H1 (cell line): ENCODE measurements around the gene HPX. TPM values are rescaled to one million over a fixed set of nuclear protein-coding genes. Genes with fewer than 3 reads are reported as not detected.

ENCODE experiments used
- CHD7 ChIP-seq: fragments of 300-600 bp; sonication (generic); IDR thresholded peaks from 2 replicates; pipeline ENCODE4 v1.7.1; 2012; ENCODE audit warnings: low read length, moderate library complexity, mild to moderate bottlenecking, inconsistent platforms; ENCODE audit not compliant: insufficient replicate concordance
- SIX5 ChIP-seq: IDR thresholded peaks from 2 replicates; pipeline ENCODE4 v1.6.1; 2011; ENCODE audit warnings: mild to moderate bottlenecking, low read depth, low read length
- polyA plus RNA-seq, 7 experiments: library from polyadenylated mRNA; depleted of rRNA in 3 of 7; stranded (reverse) in 5 of 7; unstranded in 2 of 7; fragments of >200 nt in 5 of 7; fragments of 200-250 nt in 2 of 7; gene quantifications; 1 replicate in 5 of 7; 2 replicates in 1 of 7; 4 replicates in 1 of 7; pipeline versions ENCODE4 v1.2.1 to v1.2.3, GENCODE V29; 2011 to 2013; ENCODE audit warnings: missing spikeins in 2 of 7, mixed read lengths in 2 of 7
- total RNA-seq: library from RNA; stranded (reverse); fragmentation: NEBNext Ultra II Directional; extraction: Animal tissue kit (Norgen Biotek cat#: 25700); gene quantifications from 2 replicates; pipeline ENCODE4 v1.2.1, GENCODE V29; 2021

Gene HPX
- total and polyA plus RNA-seq, 2 of the 8 experiments (the other 6 are each of a cell fraction or from before 2014, with no cell fraction given): 0.80 to 0.97 TPM

DNA sequence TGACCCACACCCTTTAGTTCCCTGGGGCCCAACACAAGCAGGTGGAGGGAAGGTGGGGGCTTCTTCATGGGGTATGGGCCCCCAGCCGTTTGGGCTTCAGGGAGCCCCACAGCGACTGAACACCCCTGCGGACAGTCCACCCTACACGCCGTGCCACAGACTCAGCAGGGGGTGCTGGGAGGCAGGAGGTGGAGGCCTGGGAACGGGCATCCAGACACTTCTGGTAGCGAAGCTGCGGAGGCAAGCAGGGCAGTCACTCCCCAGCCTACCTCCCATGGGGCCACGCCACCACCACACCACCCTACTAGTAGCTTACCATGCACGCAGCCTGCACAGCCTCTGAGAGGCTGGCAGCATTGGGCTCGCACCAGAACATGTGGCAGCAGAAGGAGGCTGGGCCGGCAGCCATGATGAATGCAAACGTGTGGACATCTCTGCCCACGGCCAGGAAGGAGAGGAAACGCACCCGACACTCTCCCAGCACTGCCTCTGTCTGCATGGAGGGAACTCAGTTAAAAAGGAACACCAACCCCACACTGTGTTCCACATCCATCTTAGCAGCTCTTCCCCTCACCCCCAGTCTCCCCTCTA, 45.2 kb downstream of the HPX start (continued):
- TF ChIP-seq CHD7: no peak
- TF ChIP-seq SIX5: no peak
- TF ChIP-seq, all 59 proteins: peak for 0
